Measurements from ENCODE around the gene ATAD2B.

The ATAD2B gene

GRCh38 chr2:23836505-23836904 is 90.4 kb downstream of the ATAD2B start:
- DNase-seq: no peak

GRCh38 chr2:23835988-23836387 is 90.9 kb downstream of the ATAD2B start:
- DNase-seq: no peak

- no peak for DNase-seq
Observed at GRCh38 chr2:23835423-23835822, 91.5 kb downstream of the ATAD2B start.

GRCh38 chr2:23828986-23829385 is 97.9 kb downstream of the ATAD2B start:
- DNase-seq: peak; percentile 5

- peak; percentile 9 for DNase-seq
Observed at GRCh38 chr2:23828256-23828980, 98.5 kb downstream of the ATAD2B start.

GRCh38 chr2:23827287-23827686 is 99.6 kb downstream of the ATAD2B start:
- DNase-seq: no peak

- no peak for DNase-seq
Observed at GRCh38 chr2:23826771-23827170, 100.2 kb downstream of the ATAD2B start.

GRCh38 chr2:23826040-23826439 is 100.9 kb downstream of the ATAD2B start:
- no peak for DNase-seq

GRCh38 chr2:23824777-23825212 is 102.1 kb downstream of the ATAD2B start:
- peak; percentile 53 for DNase-seq

- DNase-seq: no peak
Observed at GRCh38 chr2:23823863-23824262, 103.1 kb downstream of the ATAD2B start.

- DNase-seq: no peak
Observed at GRCh38 chr2:23814963-23815362, 112.0 kb downstream of the ATAD2B start.

- no peak for DNase-seq
Observed at GRCh38 chr2:23813438-23813837, 113.5 kb downstream of the ATAD2B start.

- DNase-seq: no peak
Observed at GRCh38 chr2:23809150-23809549, 117.8 kb downstream of the ATAD2B start.

GRCh38 chr2:23806665-23807249 is 120.2 kb downstream of the ATAD2B start:
- DNase-seq: no peak

GRCh38 chr2:23806201-23806600 is 120.7 kb downstream of the ATAD2B start:
- DNase-seq: no peak

- DNase-seq: peak; percentile 57
Observed at GRCh38 chr2:23803965-23804542, 122.9 kb downstream of the ATAD2B start.

GRCh38 chr2:23803264-23803964 is 123.5 kb downstream of the ATAD2B start:
- peak; percentile 74 for DNase-seq

- peak; percentile 44 for DNase-seq
Observed at GRCh38 chr2:23801396-23801795, 125.5 kb downstream of the ATAD2B start.

- no peak for DNase-seq
Observed at GRCh38 chr2:23794234-23794633, 132.7 kb downstream of the ATAD2B start.

GRCh38 chr2:23793476-23793875 is 133.4 kb downstream of the ATAD2B start:
- DNase-seq: no peak

GRCh38 chr2:23791030-23791429 is 135.9 kb downstream of the ATAD2B start:
- DNase-seq: peak; percentile 85

- DNase-seq: peak; percentile 30
Observed at GRCh38 chr2:23789012-23789411, 137.9 kb downstream of the ATAD2B start.

GRCh38 chr2:23788100-23788499 is 138.8 kb downstream of the ATAD2B start:
- DNase-seq: no peak

GRCh38 chr2:23784971-23785370 is 142.0 kb downstream of the ATAD2B start:
- DNase-seq: no peak

Data from fibroblast of skin of right biceps (primary cell).